Cardiac fibroblast (primary cell): ENCODE results near the gene SLC22A12.

Source experiments
- DNase-seq, 2 donors: peaks; one replicate each; pipeline versions ENCODE4 v3.0.0 to v3.0.0-alpha.2; 2010; ENCODE audit warnings: low read depth in 2 of 2
- H3K4me3 ChIP-seq, 2 donors: replicated peaks in 1 of 2; 1 replicate in 1 of 2; 2 replicates in 1 of 2; pipeline ENCODE4 v1.5.1; 2011; ENCODE audit warnings: low read depth in 2 of 2, low read length in 2 of 2, mild to moderate bottlenecking in 2 of 2, moderate library complexity in 1 of 2
- CTCF ChIP-seq: IDR thresholded peaks from one replicate; pipeline ENCODE4 v1.5.1; 2011; ENCODE audit warnings: low read depth, mild to moderate bottlenecking, low read length, inconsistent platforms

SLC22A12 gene

GRCh38 chr11:64568584-64569140, 22.4 kb upstream of the SLC22A12 start:
- H3K4me3 ChIP-seq = no peak overlapping the region
- TF ChIP-seq CTCF = no peak
- no peak for DNase-seq

GRCh38 chr11:64569300-64569970, 21.6 kb upstream of the SLC22A12 start:
- no peak overlapping the region for H3K4me3 ChIP-seq
- DNase-seq = no peak
- TF ChIP-seq CTCF = no peak

- H3K4me3 ChIP-seq = no peak overlapping the region
- no peak for TF ChIP-seq CTCF
- DNase-seq = no peak
Observed at GRCh38 chr11:64570341-64570740, 20.7 kb upstream of the SLC22A12 start.

- H3K4me3 ChIP-seq = no peak overlapping the region
- no peak for TF ChIP-seq CTCF
- no peak for DNase-seq
Observed at GRCh38 chr11:64571050-64571409, 20.0 kb upstream of the SLC22A12 start.

GRCh38 chr11:64571410-64572091, 19.5 kb upstream of the SLC22A12 start:
- DNase-seq = peak in 1 of 2 donors; percentile 14
- H3K4me3 ChIP-seq = no peak overlapping the region
- TF ChIP-seq CTCF = no peak

GRCh38 chr11:64572143-64572542, 18.9 kb upstream of the SLC22A12 start:
- no peak for TF ChIP-seq CTCF
- DNase-seq = no peak
- no peak overlapping the region for H3K4me3 ChIP-seq
